Ovary (tissue), 3 donors: ENCODE results near the gene NPW.

Source experiments
- EP300 ChIP-seq: sonication (generic); formaldehyde crosslinking; IDR thresholded peaks from one replicate; pipeline ENCODE4 v1.6.1; 2017; ENCODE audit warnings: antibody characterized with exemption
- POLR2A ChIP-seq: fragments of 450-650 bp; IDR thresholded peaks from one replicate; pipeline ENCODE4 v1.6.1; 2017; ENCODE audit warnings: antibody characterized with exemption, mild to moderate bottlenecking, moderate library complexity
- TF ChIP-seq, protein P1 (sequence below), 3 donors: fragments of 450-650 bp in 2 of 3; fragments of 200-600 bp in 1 of 3; IDR thresholded peaks; one replicate each; pipeline versions ENCODE4 v1.5.1 to v1.8.0; 2016 to 2022; ENCODE audit warnings: antibody characterized with exemption in 3 of 3, mild to moderate bottlenecking in 1 of 3
- donor health status: DM: no; HTN: no; CAD: no.

DNA sequence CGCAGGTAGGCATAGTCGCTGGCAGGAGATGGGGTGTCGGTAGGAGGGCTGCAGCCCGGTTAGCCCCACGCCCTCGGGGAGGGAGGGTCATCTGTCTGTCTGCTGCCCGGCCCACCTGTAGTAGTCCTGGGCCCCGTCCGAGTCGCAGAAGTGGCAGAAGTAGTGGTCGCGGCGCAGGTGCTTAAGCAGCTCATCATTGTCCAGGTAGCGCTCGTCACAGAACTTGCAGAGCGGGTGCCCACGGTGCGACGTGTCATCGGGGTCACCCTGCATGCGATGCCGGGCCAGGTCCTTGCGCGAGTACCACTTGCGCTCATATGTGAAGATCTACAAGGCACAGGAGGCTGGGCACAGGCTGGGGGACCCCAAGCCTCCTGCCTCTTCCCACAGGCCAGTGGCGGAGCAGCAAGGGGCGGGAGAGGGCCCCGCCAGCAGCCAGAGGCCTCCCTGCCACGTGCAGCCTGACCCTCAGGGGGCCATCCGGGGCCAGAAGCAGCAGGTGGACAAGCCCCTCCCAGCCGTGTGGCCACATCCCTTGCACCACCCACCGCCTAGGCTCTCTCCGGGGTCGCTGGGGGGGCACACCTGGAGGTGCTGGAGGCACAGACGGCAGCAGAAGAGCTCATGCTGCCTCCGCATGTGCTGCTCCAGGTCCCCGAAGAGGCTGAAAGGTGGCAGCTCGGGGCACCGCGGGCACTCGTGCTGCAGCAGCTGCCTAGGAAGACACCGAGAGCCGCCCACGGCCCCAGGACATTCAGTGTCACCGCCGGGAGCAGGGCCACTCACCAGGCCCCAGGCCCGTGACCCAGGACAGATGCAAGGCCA lies 17.0 kb upstream of the NPW start:
- TF ChIP-seq, protein P1, sequence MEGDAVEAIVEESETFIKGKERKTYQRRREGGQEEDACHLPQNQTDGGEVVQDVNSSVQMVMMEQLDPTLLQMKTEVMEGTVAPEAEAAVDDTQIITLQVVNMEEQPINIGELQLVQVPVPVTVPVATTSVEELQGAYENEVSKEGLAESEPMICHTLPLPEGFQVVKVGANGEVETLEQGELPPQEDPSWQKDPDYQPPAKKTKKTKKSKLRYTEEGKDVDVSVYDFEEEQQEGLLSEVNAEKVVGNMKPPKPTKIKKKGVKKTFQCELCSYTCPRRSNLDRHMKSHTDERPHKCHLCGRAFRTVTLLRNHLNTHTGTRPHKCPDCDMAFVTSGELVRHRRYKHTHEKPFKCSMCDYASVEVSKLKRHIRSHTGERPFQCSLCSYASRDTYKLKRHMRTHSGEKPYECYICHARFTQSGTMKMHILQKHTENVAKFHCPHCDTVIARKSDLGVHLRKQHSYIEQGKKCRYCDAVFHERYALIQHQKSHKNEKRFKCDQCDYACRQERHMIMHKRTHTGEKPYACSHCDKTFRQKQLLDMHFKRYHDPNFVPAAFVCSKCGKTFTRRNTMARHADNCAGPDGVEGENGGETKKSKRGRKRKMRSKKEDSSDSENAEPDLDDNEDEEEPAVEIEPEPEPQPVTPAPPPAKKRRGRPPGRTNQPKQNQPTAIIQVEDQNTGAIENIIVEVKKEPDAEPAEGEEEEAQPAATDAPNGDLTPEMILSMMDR (IDR thresholded peaks at IDR 0.05) = no peak
- TF ChIP-seq POLR2A (no peak), EP300 (no peak)
